IMR-90 (cell line): ENCODE data around the gene GABRE. TPM values are rescaled to one million over a fixed set of nuclear protein-coding genes. Genes with fewer than 3 reads are reported as not detected.

ENCODE experiments used
- ATAC-seq: fragments of 200-7000 bp; cut with Tn5 transposase; 2 replicates; pipeline ENCODE4 v1.9.1; 2020; ENCODE audit warnings: low read depth, mild to moderate bottlenecking, moderate library complexity
- Bru-seq: library from RNA; stranded (reverse); fragments of 400-500 nt; gene quantifications from one replicate; lab custom pipeline; 2021; lab: Mats Ljungman, UMichigan
- BruChase-seq, 2 experiments: library from RNA; stranded (reverse); fragments of 400-500 nt; gene quantifications; one replicate each; lab custom pipeline; 2021; lab: Mats Ljungman, UMichigan
- BruUV-seq: library from RNA; stranded (reverse); fragments of 400-500 nt; replicated peaks from 2 replicates; lab custom pipeline; 2021; lab: Mats Ljungman, UMichigan
- CTCF ChIA-PET: fragments of 300-600 bp; formaldehyde crosslinking; extraction: SDS; loops from one replicate; lab custom pipeline; 2021; ENCODE audit warnings: antibody characterized with exemption; lab: Yijun Ruan, JAX
- POLR2A ChIA-PET: fragments of 300-600 bp; sonication (Branson Sonifier 250); formaldehyde crosslinking; loops from one replicate; lab custom pipeline; 2022; ENCODE audit warnings: antibody characterized with exemption; ENCODE audit not compliant: unreplicated experiment; lab: Charles Lee
- DNase-seq: peaks from one replicate; pipeline ENCODE4 v3.0.0; 2013
- H2AFZ ChIP-seq: replicated peaks from 2 replicates; pipeline ENCODE3; 2013; ENCODE audit warnings: low read length, mild to moderate bottlenecking; ENCODE audit not compliant: poor library complexity
- H2AK5ac ChIP-seq: 2 replicates; pipeline ENCODE4 v1.6.1; 2013; ENCODE audit warnings: low read depth, low read length, inconsistent platforms
- H2AK9ac ChIP-seq: replicated peaks from 2 replicates; pipeline ENCODE3; 2013; ENCODE audit warnings: mild to moderate bottlenecking, low read depth, low read length, moderate library complexity; ENCODE audit not compliant: poor library complexity
- H2BK120ac ChIP-seq: 2 replicates; pipeline ENCODE4 v1.6.1; 2013; ENCODE audit warnings: low read depth, low read length, inconsistent platforms
- H2BK15ac ChIP-seq: 3 replicates; pipeline ENCODE4 v1.6.1; 2013; ENCODE audit warnings: low read depth, low read length, inconsistent platforms
- H2BK20ac ChIP-seq: 2 replicates; pipeline ENCODE4 v1.6.1; 2013; ENCODE audit warnings: low read depth, mild to moderate bottlenecking, inconsistent platforms, low read length, moderate library complexity
- H2BK5ac ChIP-seq: 2 replicates; pipeline ENCODE4 v1.6.1; 2013; ENCODE audit warnings: mild to moderate bottlenecking, low read depth, low read length, inconsistent platforms; ENCODE audit not compliant: poor library complexity, severe bottlenecking
- H3K14ac ChIP-seq: replicated peaks from 2 replicates; pipeline ENCODE4 v1.6.1; 2013; ENCODE audit warnings: low read depth, low read length, inconsistent platforms
- H3K18ac ChIP-seq: 2 replicates; pipeline ENCODE4 v1.6.1; 2013; ENCODE audit warnings: low read depth, low read length, control low read depth
- H3K23ac ChIP-seq: 2 replicates; pipeline ENCODE4 v1.6.1; 2013; ENCODE audit warnings: low read depth, low read length, inconsistent platforms
- H3K27ac ChIP-seq: 2 replicates; pipeline ENCODE4 v1.5.1; 2013; ENCODE audit warnings: mild to moderate bottlenecking, control low read depth, low read length; ENCODE audit not compliant: insufficient read depth
- H3K27me3 ChIP-seq: 2 replicates; pipeline ENCODE4 v1.6.1; 2013; ENCODE audit warnings: low read length; ENCODE audit not compliant: control insufficient read depth, insufficient read depth
- H3K36me3 ChIP-seq: 2 replicates; pipeline ENCODE4 v1.6.1; 2013; ENCODE audit warnings: low read length, mixed read lengths; ENCODE audit not compliant: control insufficient read depth, insufficient read depth
- H3K4ac ChIP-seq: 2 replicates; pipeline ENCODE4 v1.6.1; 2013; ENCODE audit warnings: low read depth, low read length, inconsistent platforms
- H3K4me1 ChIP-seq: 2 replicates; pipeline ENCODE4 v1.6.1; 2013; ENCODE audit warnings: low read length, mixed read lengths; ENCODE audit not compliant: control insufficient read depth, insufficient read depth
- H3K4me2 ChIP-seq: 2 replicates; pipeline ENCODE4 v1.6.1; 2013; ENCODE audit warnings: low read depth, mild to moderate bottlenecking, control low read depth, low read length, moderate library complexity
- H3K4me3 ChIP-seq: 2 replicates; pipeline ENCODE4 v1.5.1; 2013; ENCODE audit warnings: low read depth, mild to moderate bottlenecking, control low read depth, low read length, moderate library complexity; ENCODE audit not compliant: insufficient read depth
- H3K56ac ChIP-seq: 2 replicates; pipeline ENCODE4 v1.6.1; 2013; ENCODE audit warnings: low read length, inconsistent platforms; ENCODE audit not compliant: insufficient read depth; ENCODE audit errors: extremely low read depth
- H3K79me1 ChIP-seq, 2 experiments: 2 replicates each; pipeline ENCODE4 v1.6.1; 2013; ENCODE audit warnings: low read length in 2 of 2, inconsistent platforms in 1 of 2, low read depth in 1 of 2
- H3K9ac ChIP-seq: 2 replicates; pipeline ENCODE4 v1.6.1; 2013; ENCODE audit warnings: low read depth, low read length, control low read depth
- H3K9me1 ChIP-seq: 2 replicates; pipeline ENCODE4 v1.6.1; 2013; ENCODE audit warnings: low read length, inconsistent platforms; ENCODE audit not compliant: insufficient read depth
- H3K9me3 ChIP-seq: 2 replicates; pipeline ENCODE4 v1.6.1; 2013; ENCODE audit warnings: low read length; ENCODE audit not compliant: control insufficient read depth, insufficient read depth
- H4K20me1 ChIP-seq: 2 replicates; pipeline ENCODE4 v1.6.1; 2013; ENCODE audit warnings: low read length, inconsistent platforms; ENCODE audit not compliant: insufficient read depth
- H4K5ac ChIP-seq: 2 replicates; pipeline ENCODE4 v1.6.1; 2013; ENCODE audit warnings: mild to moderate bottlenecking, low read depth, low read length, control low read depth
- H4K8ac ChIP-seq, 2 experiments: 2 replicates each; pipeline ENCODE4 v1.6.1; 2013; ENCODE audit warnings: low read depth in 2 of 2, low read length in 2 of 2, control low read depth in 1 of 2, inconsistent platforms in 1 of 2
- H4K91ac ChIP-seq: 2 replicates; pipeline ENCODE4 v1.6.1; 2013; ENCODE audit warnings: low read depth, low read length, inconsistent platforms; ENCODE audit not compliant: insufficient read depth
- CEBPB ChIP-seq: IDR thresholded peaks from 2 replicates; pipeline ENCODE4 v1.6.1; 2012; ENCODE audit warnings: low read depth, low read length, improper control_type of control experiment
- CHD1 ChIP-seq: IDR thresholded peaks from 2 replicates; pipeline ENCODE4 v1.6.1; 2012; ENCODE audit warnings: low read depth, low read length, improper control_type of control experiment
- MXI1 ChIP-seq: IDR thresholded peaks from 2 replicates; pipeline ENCODE4 v1.6.1; 2012; ENCODE audit warnings: low read depth, mild to moderate bottlenecking, low read length, moderate library complexity, borderline replicate concordance
- NFE2L2 ChIP-seq: fragments of 150-350 bp; IDR thresholded peaks from 2 replicates; pipeline ENCODE4 v1.6.1; 2016; ENCODE audit warnings: low read depth, mild to moderate bottlenecking, low read length
- POLR2A ChIP-seq: IDR thresholded peaks from 2 replicates; pipeline ENCODE4 v1.6.1; 2012; ENCODE audit warnings: mild to moderate bottlenecking, low read depth, low read length
- RAD21 ChIP-seq: IDR thresholded peaks from 2 replicates; pipeline ENCODE4 v1.6.1; 2012; ENCODE audit warnings: low read length, improper control_type of control experiment
- RCOR1 ChIP-seq: IDR thresholded peaks from 2 replicates; pipeline ENCODE4 v1.6.1; 2012; ENCODE audit warnings: mild to moderate bottlenecking, low read length, improper control_type of control experiment; ENCODE audit not compliant: insufficient replicate concordance
- RFX5 ChIP-seq: IDR thresholded peaks from 2 replicates; pipeline ENCODE4 v1.8.0; 2012; ENCODE audit warnings: low read depth, mild to moderate bottlenecking, low read length, moderate library complexity
- SMC3 ChIP-seq: fragments of 150-350 bp; IDR thresholded peaks from 2 replicates; pipeline ENCODE4 v1.6.1; 2016; ENCODE audit warnings: low read depth, mild to moderate bottlenecking, antibody characterized with exemption, low read length, moderate library complexity
- WGBS, 2 experiments: methylation state at CpG; one replicate each; pipeline versions ENCODE4 v1.1.5 to v1.1.7; 2013; ENCODE audit warnings: missing lambda C conversion rate in 2 of 2; ENCODE audit not compliant: insufficient read length in 1 of 2; ENCODE audit errors: extremely low coverage in 2 of 2; 5-methylcytosine and 5-hydroxymethylcytosine counted together
- dilution Hi-C: fragments of 300-500 bp; cut with HindIII; formaldehyde crosslinking; loops from one replicate; pipeline ENCODE4 v1.14.3; 2018; ENCODE audit warnings: low sequenced_read_pairs; ENCODE audit not compliant: unreplicated experiment
- in situ Hi-C: fragments of 300-500 bp; cut with MboI; formaldehyde crosslinking; loops from 3 replicates; pipeline ENCODE4 v1.14.3; 2019; ENCODE audit warnings: low sequenced_read_pairs, inconsistent platforms, mixed read lengths
- intact Hi-C: fragments of 100-400 bp; cut with micrococcal nuclease; formaldehyde crosslinking; loops from 2 replicates; pipeline ENCODE4 v1.10.0; 2022
- long read RNA-seq: library from polyadenylated mRNA; unstranded; transcript quantifications from one replicate; pipeline ENCODE4 v2.0.0, GENCODE V29; 2021; ENCODE audit not compliant: unreplicated experiment
- polyA plus RNA-seq, 3 experiments: library from polyadenylated mRNA; depleted of rRNA; stranded (reverse); fragments of >200 nt; gene quantifications; 2 replicates each; pipeline ENCODE4 v1.2.3, GENCODE V29; 2012; ENCODE audit warnings: low replicate concordance in 1 of 3
- total RNA-seq: library from RNA; depleted of rRNA; stranded (reverse); fragments of >200 nt; gene quantifications from 2 replicates; pipeline ENCODE4 v1.2.3, GENCODE V29; 2012; rRNA removed
- TF ChIP-seq, protein P1 (sequence below): conservative IDR thresholded peaks from 2 replicates; pipeline ENCODE4 v1.5.1; 2012; ENCODE audit warnings: mild to moderate bottlenecking, low read depth, low read length, improper control_type of control experiment
- TF ChIP-seq, protein P2 (sequence below): fragments of 150-350 bp; IDR thresholded peaks from 2 replicates; pipeline ENCODE4 v1.6.1; 2016; ENCODE audit warnings: low read depth, mild to moderate bottlenecking, low read length, moderate library complexity, borderline replicate concordance

GABRE gene, protein sequence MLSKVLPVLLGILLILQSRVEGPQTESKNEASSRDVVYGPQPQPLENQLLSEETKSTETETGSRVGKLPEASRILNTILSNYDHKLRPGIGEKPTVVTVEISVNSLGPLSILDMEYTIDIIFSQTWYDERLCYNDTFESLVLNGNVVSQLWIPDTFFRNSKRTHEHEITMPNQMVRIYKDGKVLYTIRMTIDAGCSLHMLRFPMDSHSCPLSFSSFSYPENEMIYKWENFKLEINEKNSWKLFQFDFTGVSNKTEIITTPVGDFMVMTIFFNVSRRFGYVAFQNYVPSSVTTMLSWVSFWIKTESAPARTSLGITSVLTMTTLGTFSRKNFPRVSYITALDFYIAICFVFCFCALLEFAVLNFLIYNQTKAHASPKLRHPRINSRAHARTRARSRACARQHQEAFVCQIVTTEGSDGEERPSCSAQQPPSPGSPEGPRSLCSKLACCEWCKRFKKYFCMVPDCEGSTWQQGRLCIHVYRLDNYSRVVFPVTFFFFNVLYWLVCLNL
- total RNA-seq (1.3 and 1.9 TPM in 2 replicates), polyA plus RNA-seq (2012; rRNA removed) (1.2 and 1.6 TPM in 2 replicates), Bru-seq, nascent RNA (percentile 21 among the genes with signal in this experiment), BruChase-seq, experiment 1, labeled RNA remaining after a 6-hour chase (percentile 20 among the genes with signal in this experiment), BruChase-seq, experiment 2, labeled RNA remaining after a 2-hour chase (percentile 22 among the genes with signal in this experiment)
- polyA plus RNA-seq (2012; cell fraction: cytosol; rRNA removed): 0.14 and 0.16 TPM in 2 replicates
- polyA plus RNA-seq (2012; cell fraction: nucleus; rRNA removed; ENCODE audit: low replicate concordance): 7.1 and 21.3 TPM in 2 replicates
- long read RNA-seq: 0 reads

DNA sequence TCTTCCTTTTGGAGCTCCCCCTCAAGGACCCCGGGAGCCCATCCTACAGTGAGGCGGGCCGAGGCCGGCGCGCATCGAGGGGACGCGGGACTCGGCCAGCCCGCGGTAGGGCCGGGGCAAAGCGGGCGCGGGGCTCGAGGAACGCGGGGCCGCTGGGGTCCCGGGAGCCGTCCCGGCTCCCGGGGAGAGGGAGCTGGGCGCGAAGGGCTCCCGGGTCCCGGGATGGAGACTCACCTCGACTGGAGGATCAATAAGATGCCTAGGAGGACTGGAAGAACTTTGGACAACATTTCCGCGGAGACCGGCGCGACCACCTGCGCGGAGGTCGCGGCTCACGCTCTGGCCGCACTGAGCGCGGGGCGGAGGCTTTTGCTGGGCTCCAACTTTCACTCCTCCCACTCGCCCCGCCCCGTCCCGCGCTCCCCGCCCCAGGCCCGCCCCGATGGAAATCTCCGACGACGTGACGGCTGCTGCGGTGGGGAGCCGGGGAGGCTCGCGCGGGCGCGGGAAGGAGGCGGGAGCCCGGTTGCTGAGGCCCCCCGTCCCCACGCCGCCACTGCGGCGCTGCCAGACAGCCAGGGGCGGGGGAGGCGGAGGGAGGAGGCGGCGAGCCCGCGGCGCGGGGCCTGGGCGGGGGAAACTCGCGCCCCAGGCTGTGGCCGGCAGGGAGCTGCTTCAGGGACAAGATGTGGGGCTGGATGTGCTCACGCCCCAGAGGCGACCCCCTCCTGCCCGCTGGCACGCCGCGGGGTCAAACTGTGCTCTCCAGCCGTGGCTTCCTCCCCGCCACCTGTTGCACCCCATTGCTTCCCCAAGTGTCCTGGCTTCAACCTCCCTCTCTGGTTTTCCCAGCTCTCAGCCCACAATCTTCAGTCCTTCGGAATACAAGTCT is at the start of gene GABRE:
TSS of gene GABRE (minus strand) at position 341 of the 892 bp plus-strand sequence. CDS start at position 290, 51 bp downstream.
- Histone ChIP-seq H3K9ac (no peak within 1 kb of the TSS), H3K36me3 (no peaks in the 10 kb centered on the region), H3K56ac (no peak within 1 kb of the TSS), H3K23ac (no peak within 1 kb of the TSS), H2AK5ac (no peak within 1 kb of the TSS), H2AFZ (no peak within 1 kb of the TSS), H3K4me1 (no peaks in the 10 kb centered on the region), H3K18ac (no peak within 1 kb of the TSS), H3K9me1 (no peaks in the 10 kb centered on the region), H3K79me1 (no peaks in the 10 kb centered on the region), H4K8ac (no peak within 1 kb of the TSS), H2BK5ac (no peak within 1 kb of the TSS), H4K20me1 (no peaks in the 10 kb centered on the region), H3K9me3 (peaks cover 9% of the 10 kb centered on the region; the same call in 1 of the 2 replicates), H3K27ac (no peak within 1 kb of the TSS), H3K14ac (no peak within 1 kb of the TSS), H3K27me3 (no peaks in the 10 kb centered on the region; the same call in 1 of the 2 replicates), H4K5ac (no peak within 1 kb of the TSS), H2BK15ac (no peak within 1 kb of the TSS), H2AK9ac (no peak within 1 kb of the TSS), H2BK20ac (no peak within 1 kb of the TSS), H2BK120ac (no peak within 1 kb of the TSS), H3K4me3 (peak within 1 kb of the TSS; percentile 36), H3K4me2 (peak within 1 kb of the TSS; percentile 41), H4K91ac (no peak within 1 kb of the TSS), H3K4ac (no peak within 1 kb of the TSS)
- no TSS peak for BruUV-seq
- intact Hi-C loops (no loop called here), in situ Hi-C loops (no loop called here), dilution Hi-C loops (no loop called here)
- ATAC-seq (no peak), DNase-seq (no peak)
- ChIA-PET CTCF (no interaction called here), POLR2A (no interaction called here)
- 34% methylated on average over 25 of the region's 90 CpGs; no CpG with 5 or more reads in 1 of the 2 experiments for WGBS, 2 experiments
- TF ChIP-seq MXI1 (no peak), CEBPB (no peak), NFE2L2 (no peak), RCOR1 (no peak), RFX5 (no peak), POLR2A (no peak), CHD1 (no peak), SMC3 (no peak), RAD21 (no peak)
- TF ChIP-seq, protein P1, sequence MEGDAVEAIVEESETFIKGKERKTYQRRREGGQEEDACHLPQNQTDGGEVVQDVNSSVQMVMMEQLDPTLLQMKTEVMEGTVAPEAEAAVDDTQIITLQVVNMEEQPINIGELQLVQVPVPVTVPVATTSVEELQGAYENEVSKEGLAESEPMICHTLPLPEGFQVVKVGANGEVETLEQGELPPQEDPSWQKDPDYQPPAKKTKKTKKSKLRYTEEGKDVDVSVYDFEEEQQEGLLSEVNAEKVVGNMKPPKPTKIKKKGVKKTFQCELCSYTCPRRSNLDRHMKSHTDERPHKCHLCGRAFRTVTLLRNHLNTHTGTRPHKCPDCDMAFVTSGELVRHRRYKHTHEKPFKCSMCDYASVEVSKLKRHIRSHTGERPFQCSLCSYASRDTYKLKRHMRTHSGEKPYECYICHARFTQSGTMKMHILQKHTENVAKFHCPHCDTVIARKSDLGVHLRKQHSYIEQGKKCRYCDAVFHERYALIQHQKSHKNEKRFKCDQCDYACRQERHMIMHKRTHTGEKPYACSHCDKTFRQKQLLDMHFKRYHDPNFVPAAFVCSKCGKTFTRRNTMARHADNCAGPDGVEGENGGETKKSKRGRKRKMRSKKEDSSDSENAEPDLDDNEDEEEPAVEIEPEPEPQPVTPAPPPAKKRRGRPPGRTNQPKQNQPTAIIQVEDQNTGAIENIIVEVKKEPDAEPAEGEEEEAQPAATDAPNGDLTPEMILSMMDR: no peak
- TF ChIP-seq, protein P2, sequence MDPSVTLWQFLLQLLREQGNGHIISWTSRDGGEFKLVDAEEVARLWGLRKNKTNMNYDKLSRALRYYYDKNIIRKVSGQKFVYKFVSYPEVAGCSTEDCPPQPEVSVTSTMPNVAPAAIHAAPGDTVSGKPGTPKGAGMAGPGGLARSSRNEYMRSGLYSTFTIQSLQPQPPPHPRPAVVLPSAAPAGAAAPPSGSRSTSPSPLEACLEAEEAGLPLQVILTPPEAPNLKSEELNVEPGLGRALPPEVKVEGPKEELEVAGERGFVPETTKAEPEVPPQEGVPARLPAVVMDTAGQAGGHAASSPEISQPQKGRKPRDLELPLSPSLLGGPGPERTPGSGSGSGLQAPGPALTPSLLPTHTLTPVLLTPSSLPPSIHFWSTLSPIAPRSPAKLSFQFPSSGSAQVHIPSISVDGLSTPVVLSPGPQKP: no peak
